Measurements from ENCODE around the gene AMZ2.
"Not testable (repeated sequence)": the region's sequence is repeated elsewhere in the genome, so short reads cannot be mapped to it uniquely, and the experiment has no call there.

Gene AMZ2

DNA sequence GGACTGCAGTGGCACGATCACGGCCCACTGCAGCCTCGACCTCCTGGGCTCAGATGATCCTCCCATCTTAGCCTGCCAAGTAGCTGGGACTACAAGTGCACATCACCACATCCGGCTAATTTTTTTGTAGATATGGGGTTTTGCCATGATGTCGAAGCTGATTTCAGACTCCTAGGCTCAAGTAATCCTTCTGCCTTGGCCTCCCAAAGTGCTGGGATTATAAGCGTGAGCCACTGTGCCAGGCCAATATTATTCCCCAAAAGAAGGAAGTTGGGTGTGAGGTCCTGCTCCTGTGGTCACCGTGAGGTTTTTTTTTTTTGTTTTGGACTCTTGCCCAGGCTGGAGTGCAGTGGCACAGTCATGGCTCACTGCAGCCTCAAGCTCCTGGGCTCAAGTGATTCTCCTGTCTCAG lies 1.5 kb downstream of the AMZ2 start:
- TF ChIP-seq, protein P1, sequence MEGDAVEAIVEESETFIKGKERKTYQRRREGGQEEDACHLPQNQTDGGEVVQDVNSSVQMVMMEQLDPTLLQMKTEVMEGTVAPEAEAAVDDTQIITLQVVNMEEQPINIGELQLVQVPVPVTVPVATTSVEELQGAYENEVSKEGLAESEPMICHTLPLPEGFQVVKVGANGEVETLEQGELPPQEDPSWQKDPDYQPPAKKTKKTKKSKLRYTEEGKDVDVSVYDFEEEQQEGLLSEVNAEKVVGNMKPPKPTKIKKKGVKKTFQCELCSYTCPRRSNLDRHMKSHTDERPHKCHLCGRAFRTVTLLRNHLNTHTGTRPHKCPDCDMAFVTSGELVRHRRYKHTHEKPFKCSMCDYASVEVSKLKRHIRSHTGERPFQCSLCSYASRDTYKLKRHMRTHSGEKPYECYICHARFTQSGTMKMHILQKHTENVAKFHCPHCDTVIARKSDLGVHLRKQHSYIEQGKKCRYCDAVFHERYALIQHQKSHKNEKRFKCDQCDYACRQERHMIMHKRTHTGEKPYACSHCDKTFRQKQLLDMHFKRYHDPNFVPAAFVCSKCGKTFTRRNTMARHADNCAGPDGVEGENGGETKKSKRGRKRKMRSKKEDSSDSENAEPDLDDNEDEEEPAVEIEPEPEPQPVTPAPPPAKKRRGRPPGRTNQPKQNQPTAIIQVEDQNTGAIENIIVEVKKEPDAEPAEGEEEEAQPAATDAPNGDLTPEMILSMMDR (conservative IDR thresholded peaks at IDR 0.05; ENCODE audit: low read length): no peak
- DNase-seq (ENCODE audit: low read depth): no peak
- H3K4me3 ChIP-seq (ENCODE audit: low read length): no peak overlapping the region

- not testable (repeated sequence) for H3K4me3 ChIP-seq (ENCODE audit: low read length); DNase-seq (ENCODE audit: low read depth)
Measured at GRCh38 chr17:68253426-68253825, 5.6 kb downstream of the AMZ2 start.

DNA sequence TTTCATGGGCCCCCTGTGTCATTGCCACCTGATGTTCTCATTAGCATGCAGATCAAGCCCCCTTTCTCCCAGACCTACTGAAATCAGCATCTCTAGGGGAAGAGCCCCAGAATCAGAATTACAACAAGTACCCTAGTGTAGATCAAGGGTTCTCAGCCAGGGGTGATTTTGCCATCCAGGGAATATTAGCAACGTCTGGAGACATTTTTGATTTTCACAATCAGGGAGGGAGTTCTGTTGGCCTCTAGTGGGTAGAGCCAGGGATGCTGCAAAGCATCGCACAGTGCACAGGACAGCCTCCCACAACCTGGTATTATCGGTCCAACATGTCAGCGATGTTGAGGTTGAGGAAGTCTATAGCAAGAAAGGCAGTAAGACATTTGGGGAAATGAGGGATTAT lies 7.3 kb downstream of the AMZ2 start:
- H3K4me3 ChIP-seq (ENCODE audit: low read length): no peak overlapping the region
- TF ChIP-seq, protein P1 (conservative IDR thresholded peaks at IDR 0.05; ENCODE audit: low read length): no peak
- DNase-seq (ENCODE audit: low read depth): no peak

- no peak for DNase-seq (ENCODE audit: low read depth)
- no peak overlapping the region for H3K4me3 ChIP-seq (ENCODE audit: low read length)
- TF ChIP-seq, protein P1 (conservative IDR thresholded peaks at IDR 0.05; ENCODE audit: low read length): no peak
Measured at GRCh38 chr17:68255731-68256538, 8.1 kb downstream of the AMZ2 start.

DNA sequence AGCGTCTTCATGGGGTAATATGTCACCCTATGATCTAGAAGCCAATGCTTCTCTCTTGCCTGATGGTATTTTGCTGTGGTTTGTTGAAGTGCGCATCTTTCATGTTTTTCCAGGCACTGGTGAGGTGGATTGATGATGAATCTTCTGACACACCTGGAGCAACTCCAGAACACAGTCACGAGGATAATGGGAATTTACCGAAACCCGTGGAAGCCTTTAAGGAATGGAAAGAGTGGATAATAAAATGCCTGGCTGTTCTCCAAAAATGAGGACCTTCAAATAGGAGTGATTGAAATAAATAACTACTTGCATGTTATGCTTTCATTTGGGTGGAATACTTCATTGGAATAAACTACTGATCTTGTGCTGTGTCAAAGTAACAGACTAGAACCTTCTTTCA lies 8.9 kb downstream of the AMZ2 start:
- H3K4me3 ChIP-seq (ENCODE audit: low read length); DNase-seq (ENCODE audit: low read depth): not testable (repeated sequence)

GRCh38 chr17:68257934-68258333 lies 10.1 kb downstream of the AMZ2 start:
- DNase-seq (ENCODE audit: low read depth): no peak
- H3K4me3 ChIP-seq (ENCODE audit: low read length): no peak overlapping the region
- TF ChIP-seq, protein P1 (conservative IDR thresholded peaks at IDR 0.05; ENCODE audit: low read length): no peak

- DNase-seq (ENCODE audit: low read depth): peak; percentile 44
- H3K4me3 ChIP-seq (ENCODE audit: low read length): not testable (repeated sequence)
Measured at GRCh38 chr17:68258890-68259647, 11.2 kb downstream of the AMZ2 start.

- not testable (repeated sequence) for H3K4me3 ChIP-seq (ENCODE audit: low read length); DNase-seq (ENCODE audit: low read depth)
Measured at GRCh38 chr17:68259648-68259951, 11.8 kb downstream of the AMZ2 start.

- DNase-seq (ENCODE audit: low read depth): no peak
- TF ChIP-seq, protein P1 (conservative IDR thresholded peaks at IDR 0.05; ENCODE audit: low read length): no peak
Measured at GRCh38 chr17:68260051-68260762, 12.4 kb downstream of the AMZ2 start.

DNA sequence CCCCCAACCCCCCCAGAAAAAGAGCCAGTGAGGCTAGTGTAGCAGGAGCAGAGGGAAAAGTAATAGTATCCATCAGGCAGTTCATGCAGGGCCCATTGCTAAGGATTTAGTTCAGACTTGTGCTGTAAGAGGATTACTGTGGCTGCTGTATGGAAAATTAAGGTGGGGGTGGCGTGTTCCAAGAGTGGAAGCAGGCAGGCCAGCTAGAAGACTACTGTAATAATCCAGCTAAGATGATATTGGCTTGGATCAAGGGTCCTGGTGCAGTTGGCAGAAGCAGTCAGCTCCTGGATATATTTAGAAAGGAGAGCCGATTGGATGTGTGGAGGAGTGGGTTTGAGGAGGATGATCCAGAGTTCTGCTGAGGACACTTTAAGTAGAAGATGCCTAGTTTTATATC lies 14.6 kb downstream of the AMZ2 start:
- not testable (repeated sequence) for DNase-seq (ENCODE audit: low read depth); H3K4me3 ChIP-seq (ENCODE audit: low read length)

More at GRCh38 chr17:68260051-68260762, 12.4 kb downstream of the AMZ2 start:
- H3K4me3 ChIP-seq (ENCODE audit: low read length): no peak overlapping the region
